Panc1 (cell line): Measurements from ENCODE around the gene HOMER1. TPM values are rescaled to one million over a fixed set of nuclear protein-coding genes. Genes with fewer than 3 reads are reported as not detected.
A peak's percentile ranks its signal among the peaks of the same experiment; 100 is the strongest.

Experiments used
- ATAC-seq: fragments of 200-7000 bp; cut with Tn5 transposase; 2 replicates; pipeline ENCODE4 v1.9.1; 2020; ENCODE audit warnings: mild to moderate bottlenecking, moderate library complexity
- BruUV-seq: library from RNA; stranded (reverse); fragments of 400-500 nt; replicated peaks from 2 replicates; lab custom pipeline; 2021; lab: Mats Ljungman, UMichigan
- CTCF ChIA-PET: fragments of 300-600 bp; sonication (Branson Sonifier 250); formaldehyde crosslinking; loops from one replicate; lab custom pipeline; 2022; ENCODE audit warnings: antibody characterized with exemption; lab: Charles Lee
- POLR2A ChIA-PET: fragments of 300-600 bp; sonication (Branson Sonifier 250); formaldehyde crosslinking; loops from one replicate; lab custom pipeline; 2022; ENCODE audit warnings: antibody characterized with exemption; lab: Charles Lee
- DNase-seq: peaks from one replicate; pipeline ENCODE4 v3.0.0-alpha.2; 2010; ENCODE audit warnings: low read depth, low spot score
- H3K27ac ChIP-seq: 2 replicates; pipeline ENCODE4 v1.5.1; 2011; ENCODE audit warnings: mild to moderate bottlenecking, low read length, inconsistent platforms
- H3K27me3 ChIP-seq: fragments of 200-500 bp; sonication (Bioruptor generic); 2 replicates; pipeline ENCODE4 v1.6.0; 2014; ENCODE audit warnings: low read length, inconsistent platforms; ENCODE audit not compliant: control insufficient read depth, insufficient read depth
- H3K36me3 ChIP-seq: fragments of 200-500 bp; sonication (Bioruptor generic); 2 replicates; pipeline ENCODE4 v1.5.1; 2014; ENCODE audit warnings: inconsistent platforms, mild to moderate bottlenecking, low read length, moderate library complexity; ENCODE audit not compliant: control insufficient read depth, insufficient read depth
- H3K4me1 ChIP-seq: 2 replicates; pipeline ENCODE4 v1.5.1; 2011; ENCODE audit warnings: inconsistent platforms, mild to moderate bottlenecking, low read length, moderate library complexity; ENCODE audit not compliant: control insufficient read depth, insufficient read depth
- H3K4me3 ChIP-seq, 2 experiments: 2 replicates each; pipeline ENCODE4 v1.5.1; 2011 to 2012; ENCODE audit warnings: low read depth in 2 of 2, low read length in 2 of 2, mild to moderate bottlenecking in 2 of 2, inconsistent platforms in 1 of 2, moderate library complexity in 1 of 2
- H3K9me3 ChIP-seq: fragments of 200-500 bp; sonication (Bioruptor generic); 2 replicates; pipeline ENCODE4 v1.5.1; 2014; ENCODE audit warnings: low read depth, mild to moderate bottlenecking, inconsistent platforms, low read length, moderate library complexity; ENCODE audit not compliant: control insufficient read depth, insufficient read depth
- CTCF ChIP-seq: fragments of 450-650 bp; IDR thresholded peaks from 2 replicates; pipeline ENCODE4 v1.5.1; 2017; ENCODE audit warnings: mild to moderate bottlenecking
- POLR2AphosphoS5 ChIP-seq: IDR thresholded peaks from 2 replicates; pipeline ENCODE4 v1.6.1; 2012; ENCODE audit warnings: mild to moderate bottlenecking, low read depth, low read length, moderate library complexity
- REST ChIP-seq, 2 experiments: IDR thresholded peaks; 2 replicates each; pipeline ENCODE4 v1.6.1; 2011 to 2012; ENCODE audit warnings: low read depth in 2 of 2, control low read depth in 1 of 2, low read length in 1 of 2, mild to moderate bottlenecking in 1 of 2, moderate library complexity in 1 of 2; ENCODE audit not compliant: insufficient read depth in 1 of 2
- SIN3A ChIP-seq: IDR thresholded peaks from 2 replicates; pipeline ENCODE4 v1.6.1; 2012; ENCODE audit warnings: low read depth, mild to moderate bottlenecking, low read length, moderate library complexity, borderline replicate concordance; ENCODE audit not compliant: insufficient read depth
- TCF7L2 ChIP-seq: IDR thresholded peaks from 2 replicates; pipeline ENCODE4 v1.6.1; 2011; ENCODE audit warnings: mild to moderate bottlenecking, low read depth, low read length, inconsistent platforms
- in situ Hi-C: cut with HindIII; loops from 2 replicates; pipeline ENCODE4 v1.10.0; 2016; ENCODE audit warnings: low sequenced_read_pairs, low pct_unique_long_range_greater_than_20kb
- intact Hi-C: fragments of 100-400 bp; cut with micrococcal nuclease; formaldehyde crosslinking; loops from one replicate; pipeline ENCODE4 v1.10.0; 2022; ENCODE audit not compliant: unreplicated experiment
- total RNA-seq: library from RNA; stranded (reverse); gene quantifications from one replicate; pipeline ENCODE4 v1.2.1, GENCODE V29; 2021; ENCODE audit not compliant: unreplicated experiment

Gene HOMER1
- total RNA-seq, 1 experiment from 2014 or later, result 19.6 TPM

GRCh38 chr5:79510638-79511037 lies 3.3 kb downstream of the HOMER1 start:
- no peaks in the 10 kb centered on the region for H3K27me3 ChIP-seq
- ChIA-PET CTCF (no interaction called here), POLR2A (interaction anchor here (0.6 kb wide), 1 partner anchor 69 kb away, joined by 3 read pairs; no protein-coding TSS in a partner anchor)
- H3K9me3 ChIP-seq, result no peaks in the 10 kb centered on the region
- TF ChIP-seq POLR2AphosphoS5, result no peak
- no peak for TF ChIP-seq CTCF
- TF ChIP-seq REST (IDR thresholded peaks at IDR 0.05; ENCODE audit: insufficient read depth in 1 of 2, low read depth in 2 of 2, low read length in 1 of 2), result no peak
- no peak for TF ChIP-seq TCF7L2
- no peak for TF ChIP-seq SIN3A
- in situ Hi-C loops (no loop called here), intact Hi-C loops (no loop called here)
- H3K27ac ChIP-seq, result no peak overlapping the region
- H3K36me3 ChIP-seq, result no peaks in the 10 kb centered on the region; the same call in 1 of the 2 replicates
- DNase-seq (no peak), ATAC-seq (no peak)
- H3K4me3 ChIP-seq, result no peak overlapping the region
- peaks cover 35% of the 10 kb centered on the region for H3K4me1 ChIP-seq
- no TSS peak for BruUV-seq

GRCh38 chr5:79509244-79509885 lies 4.6 kb downstream of the HOMER1 start:
- CTCF ChIA-PET, result no interaction called here
- Histone ChIP-seq H3K4me1 (peaks cover 34% of the 10 kb centered on the region), H3K4me3 (no peak overlapping the region), H3K27me3 (no peaks in the 10 kb centered on the region), H3K9me3 (no peaks in the 10 kb centered on the region), H3K27ac (no peak overlapping the region), H3K36me3 (no peaks in the 10 kb centered on the region; the same call in 1 of the 2 replicates)
- DNase-seq (no peak), ATAC-seq (no peak)
- POLR2A ChIA-PET, result interaction anchor here (0.7 kb wide), 1 partner anchor 93 kb away, joined by 7 read pairs; no protein-coding TSS in a partner anchor
- in situ Hi-C loops (no loop called here), intact Hi-C loops (no loop called here)
- TSS peak; percentile 1 for BruUV-seq
- TF ChIP-seq POLR2AphosphoS5 (no peak), CTCF (no peak), REST (IDR thresholded peaks at IDR 0.05; ENCODE audit: insufficient read depth in 1 of 2, low read depth in 2 of 2, low read length in 1 of 2) (no peak), SIN3A (no peak), TCF7L2 (no peak)
